KMS-11 (cell line): Measurements from ENCODE around the gene TBC1D32.
"Not testable (repeated sequence)": the region's sequence is repeated elsewhere in the genome, so short reads cannot be mapped to it uniquely, and the experiment has no call there.

Experiments used
- H2AFZ ChIP-seq: fragments of 200-600 bp; sonication (generic); 2 replicates; pipeline ENCODE4 v1.6.1; 2016; ENCODE audit warnings: antibody characterized with exemption, mixed run types, low read depth
- H3K27ac ChIP-seq: fragments of 200-600 bp; sonication (generic); 2 replicates; pipeline ENCODE4 v1.6.1; 2016; ENCODE audit warnings: mild to moderate bottlenecking, mixed run types
- H3K27me3 ChIP-seq: fragments of 200-600 bp; sonication (generic); 2 replicates; pipeline ENCODE4 v1.6.1; 2017; ENCODE audit warnings: mild to moderate bottlenecking, low read depth, mixed run types, moderate library complexity; ENCODE audit not compliant: insufficient read depth
- H3K36me3 ChIP-seq: fragments of 200-600 bp; sonication (generic); 2 replicates; pipeline ENCODE4 v1.6.1; 2017; ENCODE audit warnings: mild to moderate bottlenecking, mixed run types; ENCODE audit not compliant: insufficient read depth
- H3K4me1 ChIP-seq: fragments of 200-600 bp; sonication (generic); 2 replicates; pipeline ENCODE4 v1.6.1; 2016; ENCODE audit warnings: mild to moderate bottlenecking, low read depth, mixed run types; ENCODE audit not compliant: poor library complexity, severe bottlenecking
- H3K4me2 ChIP-seq: fragments of 200-600 bp; sonication (generic); 2 replicates; pipeline ENCODE4 v1.7.0; 2016; ENCODE audit warnings: mild to moderate bottlenecking, mixed run types
- H3K4me3 ChIP-seq: fragments of 200-600 bp; sonication (generic); IDR thresholded peaks from 2 replicates; pipeline ENCODE4 v1.6.1; 2017; ENCODE audit warnings: low read depth, low read length, mixed read lengths; ENCODE audit not compliant: insufficient read depth
- H3K79me2 ChIP-seq: fragments of 200-600 bp; sonication (generic); 2 replicates; pipeline ENCODE4 v1.6.1; 2016; ENCODE audit warnings: low read depth, mixed run types; ENCODE audit not compliant: insufficient read depth
- H3K9ac ChIP-seq: fragments of 200-600 bp; sonication (generic); 2 replicates; pipeline ENCODE4 v1.6.1; 2016; ENCODE audit warnings: mild to moderate bottlenecking, mixed run types
- H4K20me1 ChIP-seq: fragments of 200-600 bp; sonication (generic); 2 replicates; pipeline ENCODE4 v1.6.1; 2016; ENCODE audit warnings: mild to moderate bottlenecking, mixed run types; ENCODE audit not compliant: insufficient read depth
- CTCF ChIP-seq: fragments of 200-600 bp; sonication (generic); conservative IDR thresholded peaks from 2 replicates; pipeline ENCODE4 v1.6.1; 2017; ENCODE audit warnings: low read depth, mild to moderate bottlenecking, antibody characterized with exemption, low read length, moderate library complexity, mixed read lengths

TBC1D32 gene

DNA sequence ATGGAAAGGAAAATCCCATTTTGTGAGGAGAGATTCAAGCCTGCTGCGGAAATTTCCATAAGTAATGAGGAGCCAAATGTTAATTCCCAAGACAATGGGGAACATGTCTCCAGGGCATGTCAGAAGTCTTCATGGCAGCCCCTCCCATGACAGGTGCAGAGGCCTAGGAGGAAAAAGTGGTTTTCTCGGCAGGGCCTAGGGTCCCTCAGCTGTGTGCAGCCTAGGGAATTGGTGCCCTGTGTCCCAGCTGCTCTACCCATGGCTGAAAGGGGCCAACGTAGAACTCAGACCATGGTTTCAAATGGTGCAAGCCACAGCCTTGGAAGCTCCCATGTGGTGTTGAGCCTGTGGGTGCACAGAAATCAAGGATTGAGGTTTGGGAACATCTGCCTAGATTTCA, 269.9 kb downstream of the TBC1D32 start:
- H3K79me2 ChIP-seq = no peaks in the 10 kb centered on the region
- H3K9ac ChIP-seq = no peak overlapping the region
- H3K4me1 ChIP-seq = no peaks in the 10 kb centered on the region
- H3K27ac ChIP-seq = no peak overlapping the region
- H3K36me3 ChIP-seq = no peaks in the 10 kb centered on the region
- no peak overlapping the region for H3K4me3 ChIP-seq
- H3K4me2 ChIP-seq = no peak overlapping the region
- H3K27me3 ChIP-seq = no peaks in the 10 kb centered on the region
- no peaks in the 10 kb centered on the region for H4K20me1 ChIP-seq
- no peak for TF ChIP-seq CTCF
- H2AFZ ChIP-seq = no peak overlapping the region

GRCh38 chr6:121055572-121056163, 278.6 kb downstream of the TBC1D32 start:
- H3K9ac ChIP-seq = no peak overlapping the region
- H2AFZ ChIP-seq = no peak overlapping the region
- no peaks in the 10 kb centered on the region for H3K4me1 ChIP-seq
- H3K36me3 ChIP-seq = no peaks in the 10 kb centered on the region
- H3K79me2 ChIP-seq = no peaks in the 10 kb centered on the region
- H4K20me1 ChIP-seq = no peaks in the 10 kb centered on the region
- no peaks in the 10 kb centered on the region for H3K27me3 ChIP-seq
- no peak overlapping the region for H3K4me2 ChIP-seq
- H3K27ac ChIP-seq = no peak overlapping the region
- H3K4me3 ChIP-seq = no peak overlapping the region
- TF ChIP-seq CTCF = peak; percentile 74

DNA sequence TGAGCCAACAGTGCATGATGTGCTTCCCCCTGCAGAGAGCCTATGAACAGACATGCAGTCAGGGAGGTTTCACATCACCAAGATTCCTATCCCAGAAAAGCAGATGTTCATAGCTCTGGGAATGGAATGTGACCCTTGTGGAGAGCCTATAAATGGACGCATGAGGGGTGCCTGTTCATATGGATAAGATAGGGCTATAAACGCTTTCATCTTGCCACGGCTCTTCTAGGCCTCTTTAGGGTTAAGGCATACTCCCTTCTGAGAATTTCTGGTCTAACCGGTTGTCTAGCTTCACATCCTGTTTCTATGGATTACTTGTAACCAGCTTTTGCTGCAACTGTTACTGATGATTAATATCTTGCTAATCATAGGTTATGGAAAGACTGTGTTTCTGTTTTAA, 285.7 kb downstream of the TBC1D32 start:
- not testable (repeated sequence) for H3K36me3 ChIP-seq, H3K27ac ChIP-seq, H3K27me3 ChIP-seq, H3K4me3 ChIP-seq, H2AFZ ChIP-seq, H3K9ac ChIP-seq, H3K4me1 ChIP-seq, H3K79me2 ChIP-seq, H4K20me1 ChIP-seq, H3K4me2 ChIP-seq

DNA sequence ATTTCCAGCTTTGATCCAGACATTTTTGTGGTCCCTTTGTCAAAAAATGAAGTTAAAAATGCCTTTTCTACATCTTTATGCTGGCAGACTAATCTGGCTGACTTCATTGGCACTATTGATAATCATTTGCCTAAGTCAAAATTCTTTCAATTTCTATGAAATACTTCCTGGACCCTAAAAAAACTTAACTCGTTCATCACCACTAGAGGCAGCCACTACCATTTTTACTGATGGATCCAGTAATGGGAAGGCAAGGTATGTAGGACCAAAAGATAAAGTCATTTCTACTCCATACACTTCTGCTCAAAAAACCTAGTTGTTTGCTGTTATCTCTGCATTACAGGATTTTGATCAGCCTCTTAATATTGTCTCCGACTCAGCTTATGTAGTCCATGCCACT, 289.4 kb downstream of the TBC1D32 start:
- H4K20me1 ChIP-seq, H3K9ac ChIP-seq, H3K4me3 ChIP-seq: not testable (repeated sequence)

GRCh38 chr6:121043706-121044105, 290.6 kb downstream of the TBC1D32 start:
- H3K4me1 ChIP-seq, H3K4me2 ChIP-seq, H4K20me1 ChIP-seq, H3K79me2 ChIP-seq, H2AFZ ChIP-seq, H3K9ac ChIP-seq, H3K27me3 ChIP-seq, H3K36me3 ChIP-seq, H3K27ac ChIP-seq, H3K4me3 ChIP-seq: not testable (repeated sequence)

More for the DNA sequence above, 289.4 kb downstream of the TBC1D32 start:
- not testable (repeated sequence) for H3K79me2 ChIP-seq, H2AFZ ChIP-seq, H3K36me3 ChIP-seq, H3K27ac ChIP-seq, H3K4me2 ChIP-seq, H3K27me3 ChIP-seq, H3K4me1 ChIP-seq

DNA sequence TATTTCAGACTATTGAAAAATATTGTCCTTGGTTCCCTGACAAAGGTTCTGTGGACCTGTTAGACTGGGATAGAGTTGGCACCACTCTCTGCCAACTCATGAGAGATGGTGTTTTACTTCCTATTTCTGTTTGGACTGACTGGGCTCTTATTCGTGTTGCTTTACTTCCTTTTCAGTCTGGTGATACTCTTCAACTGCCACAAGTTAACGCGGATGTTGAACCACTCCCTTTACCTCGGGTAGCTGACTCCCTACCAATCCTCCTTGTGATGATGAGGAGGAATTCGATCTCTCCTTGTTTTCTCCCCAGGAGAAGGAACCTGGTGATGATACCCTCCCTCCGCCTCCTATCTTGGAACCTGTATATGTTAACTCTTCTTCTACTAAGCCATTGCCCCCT, 291.1 kb downstream of the TBC1D32 start:
- H3K4me3 ChIP-seq, H2AFZ ChIP-seq, H3K27me3 ChIP-seq, H4K20me1 ChIP-seq, H3K4me1 ChIP-seq, H3K27ac ChIP-seq, H3K36me3 ChIP-seq, H3K9ac ChIP-seq, H3K4me2 ChIP-seq, H3K79me2 ChIP-seq: not testable (repeated sequence)
